HG03378 (cell line): ENCODE measurements around the gene STRBP.
A peak's percentile ranks its signal among the peaks of the same experiment; 100 is the strongest.
"Not testable (repeated sequence)": the region's sequence is repeated elsewhere in the genome, so short reads cannot be mapped to it uniquely, and the experiment has no call there.

ENCODE experiments used
- ATAC-seq: cut with Tn5 transposase; IDR thresholded peaks from one replicate; pipeline ENCODE4 v1.9.1; 2021; ENCODE audit warnings: mild to moderate bottlenecking, moderate library complexity; ENCODE audit not compliant: unreplicated experiment

STRBP gene

GRCh38 chr9:123268465-123269259, at the start of gene STRBP:
Gene STRBP (minus strand): TSS chr9:123268586. CDS start chr9:123184134, 84,452 bp downstream.
- ATAC-seq = peak; percentile 77

- no peak for ATAC-seq
Observed at GRCh38 chr9:123316053-123316718, 47.8 kb upstream of the STRBP start.

- ATAC-seq = no peak
Observed at GRCh38 chr9:123315635-123316034, 47.2 kb upstream of the STRBP start.

- ATAC-seq = no peak
Observed at GRCh38 chr9:123314617-123315016, 46.2 kb upstream of the STRBP start.

GRCh38 chr9:123312306-123312877, 44.0 kb upstream of the STRBP start:
- no peak for ATAC-seq

GRCh38 chr9:123311250-123311752, 42.9 kb upstream of the STRBP start:
- no peak for ATAC-seq

- ATAC-seq = no peak
Observed at GRCh38 chr9:123310551-123311249, 42.3 kb upstream of the STRBP start.

- no peak for ATAC-seq
Observed at GRCh38 chr9:123309611-123310010, 41.2 kb upstream of the STRBP start.

- ATAC-seq = no peak
Observed at GRCh38 chr9:123305879-123306278, 37.5 kb upstream of the STRBP start.

GRCh38 chr9:123304340-123304691, 35.9 kb upstream of the STRBP start:
- ATAC-seq = no peak

- no peak for ATAC-seq
Observed at GRCh38 chr9:123302348-123303214, 34.2 kb upstream of the STRBP start.

- ATAC-seq = not testable (repeated sequence)
Observed at GRCh38 chr9:123301936-123302335, 33.5 kb upstream of the STRBP start.

- ATAC-seq = no peak
Observed at GRCh38 chr9:123300554-123300953, 32.2 kb upstream of the STRBP start.

GRCh38 chr9:123299558-123300126, 31.3 kb upstream of the STRBP start:
- no peak for ATAC-seq

GRCh38 chr9:123296174-123296573, 27.8 kb upstream of the STRBP start:
- ATAC-seq = no peak

GRCh38 chr9:123291736-123292135, 23.4 kb upstream of the STRBP start:
- no peak for ATAC-seq

GRCh38 chr9:123290764-123291163, 22.4 kb upstream of the STRBP start:
- no peak for ATAC-seq

GRCh38 chr9:123287639-123288038, 19.3 kb upstream of the STRBP start:
- no peak for ATAC-seq

GRCh38 chr9:123286324-123286723, 17.9 kb upstream of the STRBP start:
- ATAC-seq = no peak

GRCh38 chr9:123284656-123285055, 16.3 kb upstream of the STRBP start:
- no peak for ATAC-seq
